ENCODE measurements around the gene TRAPPC8. TPM values are rescaled to one million over a fixed set of nuclear protein-coding genes. Genes with fewer than 3 reads are reported as not detected.

The TRAPPC8 gene
- total RNA-seq, 1 donor = 25.0 TPM

GRCh38 chr18:31798399-31798798 is 144.5 kb downstream of the TRAPPC8 start:
- no peaks in the 10 kb centered on the region for H3K27me3 ChIP-seq (ENCODE audit: insufficient read depth, low read length)
- no peak overlapping the region for H3K4me3 ChIP-seq (ENCODE audit: low read length)
- H3K4me1 ChIP-seq (ENCODE audit: insufficient read depth, low read length) = no peaks in the 10 kb centered on the region

GRCh38 chr18:31795747-31796146 is 147.2 kb downstream of the TRAPPC8 start:
- no peaks in the 10 kb centered on the region for H3K27me3 ChIP-seq (ENCODE audit: insufficient read depth, low read length)
- no peak overlapping the region for H3K4me3 ChIP-seq (ENCODE audit: low read length)
- peaks cover 17% of the 10 kb centered on the region for H3K4me1 ChIP-seq (ENCODE audit: insufficient read depth, low read length)
- no peaks in the 10 kb centered on the region for H3K9me3 ChIP-seq (ENCODE audit: low read depth, low read length)

More at GRCh38 chr18:31798399-31798798, 144.5 kb downstream of the TRAPPC8 start:
- no peaks in the 10 kb centered on the region for H3K9me3 ChIP-seq (ENCODE audit: low read depth, low read length)

DNA sequence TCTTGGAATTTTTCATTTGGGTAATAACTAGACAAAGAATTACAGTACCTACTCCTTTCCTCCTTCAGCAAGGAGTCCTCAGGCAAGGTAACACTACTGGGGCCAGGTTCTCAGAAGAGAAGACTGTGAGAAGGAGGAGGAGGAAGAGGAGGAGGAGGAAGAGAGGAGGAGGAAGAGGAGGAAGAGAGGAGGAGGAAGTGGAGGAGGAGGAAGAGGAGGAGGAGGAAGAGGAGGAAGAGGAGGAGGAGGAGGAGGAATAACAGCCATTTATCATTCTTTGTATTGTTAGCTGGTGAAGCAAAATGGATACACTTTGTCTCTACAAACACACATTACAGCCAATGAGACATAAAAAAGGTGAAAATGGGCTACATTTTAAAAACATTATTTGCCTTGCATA is 149.4 kb downstream of the TRAPPC8 start:
- Histone ChIP-seq H3K27me3 (ENCODE audit: insufficient read depth, low read length) (no peaks in the 10 kb centered on the region), H3K9me3 (ENCODE audit: low read depth, low read length) (no peaks in the 10 kb centered on the region), H3K4me3 (ENCODE audit: low read length) (no peak overlapping the region), H3K4me1 (ENCODE audit: insufficient read depth, low read length) (peaks cover 17% of the 10 kb centered on the region)

DNA sequence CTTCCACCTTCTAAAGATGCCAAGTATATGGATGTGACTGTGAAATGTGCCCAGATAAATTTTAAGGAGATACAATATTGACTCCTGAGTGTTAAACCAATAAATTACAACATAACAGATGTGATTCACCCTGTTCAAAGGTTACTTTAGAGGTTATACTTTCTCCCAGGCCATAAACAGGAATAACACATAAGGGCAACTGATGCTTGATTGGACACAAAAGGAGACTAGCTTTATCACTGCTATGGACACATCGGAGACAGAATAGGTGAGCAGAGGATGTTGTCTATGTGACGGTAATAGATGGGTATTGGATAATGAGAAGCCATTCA is 150.4 kb downstream of the TRAPPC8 start:
- Histone ChIP-seq H3K4me1 (ENCODE audit: insufficient read depth, low read length) (peaks cover 17% of the 10 kb centered on the region), H3K4me3 (ENCODE audit: low read length) (no peak overlapping the region), H3K9me3 (ENCODE audit: low read depth, low read length) (no peaks in the 10 kb centered on the region), H3K27me3 (ENCODE audit: insufficient read depth, low read length) (no peaks in the 10 kb centered on the region)

GRCh38 chr18:31791817-31792579 is 150.9 kb downstream of the TRAPPC8 start:
- Histone ChIP-seq H3K4me3 (ENCODE audit: low read length) (no peak overlapping the region), H3K27me3 (ENCODE audit: insufficient read depth, low read length) (no peaks in the 10 kb centered on the region), H3K9me3 (ENCODE audit: low read depth, low read length) (no peaks in the 10 kb centered on the region), H3K4me1 (ENCODE audit: insufficient read depth, low read length) (peaks cover 17% of the 10 kb centered on the region)

- Histone ChIP-seq H3K27me3 (ENCODE audit: insufficient read depth, low read length) (no peaks in the 10 kb centered on the region), H3K4me3 (ENCODE audit: low read length) (no peak overlapping the region), H3K4me1 (ENCODE audit: insufficient read depth, low read length) (peaks cover 17% of the 10 kb centered on the region), H3K9me3 (ENCODE audit: low read depth, low read length) (no peaks in the 10 kb centered on the region)
Observed at GRCh38 chr18:31789409-31789808, 153.5 kb downstream of the TRAPPC8 start.

GRCh38 chr18:31783059-31783458 is 159.9 kb downstream of the TRAPPC8 start:
- H3K9me3 ChIP-seq (ENCODE audit: low read depth, low read length) = peaks cover 17% of the 10 kb centered on the region
- H3K4me1 ChIP-seq (ENCODE audit: insufficient read depth, low read length) = no peaks in the 10 kb centered on the region
- H3K27me3 ChIP-seq (ENCODE audit: insufficient read depth, low read length) = no peaks in the 10 kb centered on the region
- no peak overlapping the region for H3K4me3 ChIP-seq (ENCODE audit: low read length)

Other genes starting within 250 kb of the TRAPPC8 start
- 0.10 TPM for gene SLC25A52, start 182.2 kb downstream of the TRAPPC8 start, total RNA-seq
- 57.0 TPM for gene RNF125, start 75.7 kb upstream of the TRAPPC8 start, total RNA-seq
- 204 TPM for gene RNF138, start 148.7 kb upstream of the TRAPPC8 start, total RNA-seq
- not detected for gene MEP1B, start 246.9 kb upstream of the TRAPPC8 start, total RNA-seq

All from mononuclear cell (primary cell).